GM12872 (cell line): ENCODE measurements around the gene PRKAR2B.

Source experiments
- TF ChIP-seq, protein P1 (sequence below): IDR thresholded peaks from 3 replicates; pipeline ENCODE4 v1.5.1; 2011; ENCODE audit warnings: low read depth, mild to moderate bottlenecking, low read length, moderate library complexity; ENCODE audit not compliant: insufficient read depth

Gene PRKAR2B

GRCh38 chr7:107113866-107114265 is 69.4 kb downstream of the PRKAR2B start:
- TF ChIP-seq, protein P1, sequence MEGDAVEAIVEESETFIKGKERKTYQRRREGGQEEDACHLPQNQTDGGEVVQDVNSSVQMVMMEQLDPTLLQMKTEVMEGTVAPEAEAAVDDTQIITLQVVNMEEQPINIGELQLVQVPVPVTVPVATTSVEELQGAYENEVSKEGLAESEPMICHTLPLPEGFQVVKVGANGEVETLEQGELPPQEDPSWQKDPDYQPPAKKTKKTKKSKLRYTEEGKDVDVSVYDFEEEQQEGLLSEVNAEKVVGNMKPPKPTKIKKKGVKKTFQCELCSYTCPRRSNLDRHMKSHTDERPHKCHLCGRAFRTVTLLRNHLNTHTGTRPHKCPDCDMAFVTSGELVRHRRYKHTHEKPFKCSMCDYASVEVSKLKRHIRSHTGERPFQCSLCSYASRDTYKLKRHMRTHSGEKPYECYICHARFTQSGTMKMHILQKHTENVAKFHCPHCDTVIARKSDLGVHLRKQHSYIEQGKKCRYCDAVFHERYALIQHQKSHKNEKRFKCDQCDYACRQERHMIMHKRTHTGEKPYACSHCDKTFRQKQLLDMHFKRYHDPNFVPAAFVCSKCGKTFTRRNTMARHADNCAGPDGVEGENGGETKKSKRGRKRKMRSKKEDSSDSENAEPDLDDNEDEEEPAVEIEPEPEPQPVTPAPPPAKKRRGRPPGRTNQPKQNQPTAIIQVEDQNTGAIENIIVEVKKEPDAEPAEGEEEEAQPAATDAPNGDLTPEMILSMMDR = no peak

DNA sequence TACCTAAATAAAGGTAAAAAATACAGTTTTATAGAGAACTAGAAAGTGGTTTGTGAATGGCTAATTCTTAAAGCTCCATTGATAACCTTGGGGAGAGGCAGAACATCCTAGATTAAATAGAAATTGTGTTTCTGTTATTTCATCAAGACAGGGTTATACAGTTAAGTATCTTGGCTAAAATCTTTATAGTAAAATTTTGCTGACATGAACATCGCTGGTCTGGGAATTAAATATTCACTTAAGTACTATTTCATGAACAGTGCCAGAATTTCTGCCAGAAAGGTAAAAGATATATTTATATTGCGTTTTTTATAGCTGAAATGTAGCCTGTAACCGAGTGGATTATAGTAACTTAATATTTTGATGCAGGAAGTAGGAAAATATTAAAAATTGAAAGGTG is 70.6 kb downstream of the PRKAR2B start:
- TF ChIP-seq, protein P1 = no peak

GRCh38 chr7:107115762-107116540 is 71.4 kb downstream of the PRKAR2B start:
- TF ChIP-seq, protein P1 = no peak

- TF ChIP-seq, protein P1 = no peak
Observed at GRCh38 chr7:107118109-107118900, 73.8 kb downstream of the PRKAR2B start.

GRCh38 chr7:107119376-107120105 is 75.0 kb downstream of the PRKAR2B start:
- TF ChIP-seq, protein P1 = no peak

GRCh38 chr7:107122486-107122911 is 78.0 kb downstream of the PRKAR2B start:
- TF ChIP-seq, protein P1 = no peak

GRCh38 chr7:107123392-107123791 is 78.9 kb downstream of the PRKAR2B start:
- TF ChIP-seq, protein P1 = no peak
